Renal cortical epithelial cell (primary cell): ENCODE data around the gene DONSON. TPM values are rescaled to one million over a fixed set of nuclear protein-coding genes. Genes with fewer than 3 reads are reported as not detected.
A peak's percentile ranks its signal among the peaks of the same experiment; 100 is the strongest.

Source experiments
- DNase-seq: peaks from one replicate; pipeline ENCODE4 v3.0.0-alpha.2; 2011; ENCODE audit warnings: low read depth
- total RNA-seq: library from RNA; depleted of rRNA; stranded (reverse); fragments of >200 nt; gene quantifications from 2 replicates; pipeline ENCODE4 v1.2.3, GENCODE V29; 2014

Gene DONSON
- total RNA-seq, 1 donor from 2014 or later: 13.7 TPM

- peak; percentile 41 for DNase-seq
Observed at GRCh38 chr21:33541756-33542639, 46.5 kb downstream of the DONSON start, which contains the start of gene GART. TSS of gene GART (minus strand) at chr21:33542117. CDS start at chr21:33539315, 2,802 bp downstream.

GRCh38 chr21:33541105-33541711, 47.3 kb downstream of the DONSON start:
- no peak for DNase-seq

GRCh38 chr21:33540711-33541104, 47.8 kb downstream of the DONSON start:
- DNase-seq: no peak

- DNase-seq: no peak
Observed at GRCh38 chr21:33539616-33540015, 48.9 kb downstream of the DONSON start.

GRCh38 chr21:33537212-33537611, 51.3 kb downstream of the DONSON start:
- DNase-seq: no peak

- no peak for DNase-seq
Observed at GRCh38 chr21:33531007-33531406, 57.5 kb downstream of the DONSON start.

Other genes starting within 250 kb of the DONSON start
- gene IFNGR2, start 185.3 kb downstream of the DONSON start, total RNA-seq: 57.3 and 105 TPM in 2 replicates
- 44.1 and 50.8 TPM in 2 replicates for gene TMEM50B, start 108.7 kb downstream of the DONSON start, total RNA-seq
- gene DNAJC28, start 97.0 kb downstream of the DONSON start, total RNA-seq: 1.9 and 4.2 TPM in 2 replicates
- 112 and 137 TPM in 2 replicates for gene GART, start 46.6 kb downstream of the DONSON start, total RNA-seq
- gene SON, start 45.6 kb downstream of the DONSON start, total RNA-seq: 114 and 301 TPM in 2 replicates
- gene CRYZL1, start 53.1 kb upstream of the DONSON start, total RNA-seq: 18.9 and 66.4 TPM in 2 replicates
- gene ITSN1, start 53.8 kb upstream of the DONSON start, total RNA-seq: 28.5 and 132 TPM in 2 replicates